OCI-LY1 (cell line): Measurements from ENCODE around the gene TSPOAP1.

ENCODE experiments used
- H2AFZ ChIP-seq: fragments of 200-600 bp; sonication (generic), shearing (Covaris generic); 2 replicates; pipeline ENCODE4 v1.6.0; 2014; ENCODE audit warnings: antibody characterized with exemption, mild to moderate bottlenecking, low read length
- H3F3A ChIP-seq: fragments of 200-600 bp; sonication (generic), shearing (Covaris generic); 2 replicates; pipeline ENCODE4 v1.6.0; 2014; ENCODE audit warnings: mild to moderate bottlenecking, antibody characterized with exemption, low read length, moderate library complexity; ENCODE audit not compliant: insufficient read depth
- H3K27ac ChIP-seq: fragments of 200-600 bp; sonication (generic); 2 replicates; pipeline ENCODE4 v1.5.1; 2014; ENCODE audit warnings: low read length, mixed run types, mild to moderate bottlenecking, low read depth; ENCODE audit not compliant: poor library complexity, severe bottlenecking
- H3K27me3 ChIP-seq: fragments of 200-600 bp; sonication (generic); 2 replicates; pipeline ENCODE4 v1.6.0; 2014; ENCODE audit warnings: antibody characterized with exemption, mild to moderate bottlenecking, low read length, moderate library complexity; ENCODE audit not compliant: insufficient read depth
- H3K36me3 ChIP-seq: fragments of 200-600 bp; sonication (generic); 2 replicates; pipeline ENCODE4 v1.6.1; 2014; ENCODE audit warnings: mild to moderate bottlenecking, antibody characterized with exemption, low read length, moderate library complexity, mixed read lengths; ENCODE audit not compliant: insufficient read depth
- H3K4me1 ChIP-seq: fragments of 200-600 bp; sonication (generic); 2 replicates; pipeline ENCODE4 v1.5.1; 2014; ENCODE audit warnings: mild to moderate bottlenecking, low read length, moderate library complexity; ENCODE audit not compliant: insufficient read depth, severe bottlenecking
- H3K4me2 ChIP-seq: fragments of 200-600 bp; sonication (generic), shearing (Covaris generic); 2 replicates; pipeline ENCODE4 v1.6.1; 2014; ENCODE audit warnings: low read length
- H3K4me3 ChIP-seq: fragments of 200-600 bp; sonication (generic); 2 replicates; pipeline ENCODE4 v1.5.1; 2014; ENCODE audit warnings: low read length, low read depth, mild to moderate bottlenecking, mixed read lengths; ENCODE audit not compliant: poor library complexity, severe bottlenecking
- H3K79me2 ChIP-seq: fragments of 200-600 bp; shearing (Covaris generic); 2 replicates; pipeline ENCODE4 v1.6.1; 2016; ENCODE audit warnings: mixed run types, low read length, mixed read lengths; ENCODE audit not compliant: insufficient read depth
- H3K9ac ChIP-seq: fragments of 200-600 bp; sonication (generic), shearing (Covaris generic); 2 replicates; pipeline ENCODE4 v1.6.1; 2014; ENCODE audit warnings: mild to moderate bottlenecking, low read length, mixed read lengths
- H3K9me2 ChIP-seq: fragments of 200-600 bp; sonication (generic), shearing (Covaris generic); 2 replicates; pipeline ENCODE4 v1.6.1; 2014; ENCODE audit warnings: low read depth, mild to moderate bottlenecking, low read length, mixed read lengths
- H3K9me3 ChIP-seq: fragments of 200-600 bp; shearing (Covaris generic); 2 replicates; pipeline ENCODE4 v1.6.1; 2014; ENCODE audit warnings: low read length, mixed read lengths
- H4K20me1 ChIP-seq: fragments of 200-600 bp; sonication (generic), shearing (Covaris generic); 2 replicates; pipeline ENCODE4 v1.6.0; 2016; ENCODE audit warnings: mild to moderate bottlenecking, low read length; ENCODE audit not compliant: insufficient read depth
- CTCF ChIP-seq: fragments of 200-600 bp; sonication (generic), shearing (Covaris generic); IDR thresholded peaks from 2 replicates; pipeline ENCODE4 v1.5.1; 2017; ENCODE audit warnings: mild to moderate bottlenecking, antibody characterized with exemption, low read length, moderate library complexity, mixed read lengths
- EZH2 ChIP-seq: fragments of 200-600 bp; sonication (generic), shearing (Covaris generic); IDR thresholded peaks from 2 replicates; pipeline ENCODE4 v1.8.0; 2017; ENCODE audit warnings: borderline replicate concordance, mixed run types, mild to moderate bottlenecking, antibody characterized with exemption, low read length, moderate library complexity, mixed read lengths

Gene TSPOAP1

GRCh38 chr17:58294034-58294433 lies 34.6 kb downstream of the TSPOAP1 start:
- no peaks in the 10 kb centered on the region for H3K79me2 ChIP-seq
- TF ChIP-seq EZH2, result no peak
- TF ChIP-seq CTCF, result no peak
- no peaks in the 10 kb centered on the region for H3K36me3 ChIP-seq
- no peak overlapping the region for H3K9ac ChIP-seq
- no peaks in the 10 kb centered on the region for H3K4me1 ChIP-seq
- H3K27me3 ChIP-seq, result peaks cover 7% of the 10 kb centered on the region
- H2AFZ ChIP-seq, result no peak overlapping the region
- no peaks in the 10 kb centered on the region for H4K20me1 ChIP-seq
- H3K4me3 ChIP-seq, result no peak overlapping the region
- H3K27ac ChIP-seq, result no peak overlapping the region
- H3F3A ChIP-seq, result no peaks in the 10 kb centered on the region
- H3K9me2 ChIP-seq, result no peaks in the 10 kb centered on the region
- no peak overlapping the region for H3K4me2 ChIP-seq
- no peaks in the 10 kb centered on the region for H3K9me3 ChIP-seq

GRCh38 chr17:58291246-58291645 lies 37.3 kb downstream of the TSPOAP1 start:
- no peak overlapping the region for H3K9ac ChIP-seq
- no peak overlapping the region for H2AFZ ChIP-seq
- peaks cover 7% of the 10 kb centered on the region for H3K27me3 ChIP-seq
- no peaks in the 10 kb centered on the region for H3K79me2 ChIP-seq
- no peaks in the 10 kb centered on the region for H3K36me3 ChIP-seq
- no peak for TF ChIP-seq EZH2
- no peak for TF ChIP-seq CTCF
- H3F3A ChIP-seq, result no peaks in the 10 kb centered on the region
- no peak overlapping the region for H3K4me2 ChIP-seq
- no peaks in the 10 kb centered on the region for H3K9me2 ChIP-seq
- no peaks in the 10 kb centered on the region for H3K4me1 ChIP-seq
- H3K9me3 ChIP-seq, result no peaks in the 10 kb centered on the region
- H4K20me1 ChIP-seq, result no peaks in the 10 kb centered on the region
- no peak overlapping the region for H3K27ac ChIP-seq
- no peak overlapping the region for H3K4me3 ChIP-seq

GRCh38 chr17:58289869-58290268 lies 38.7 kb downstream of the TSPOAP1 start:
- no peak for TF ChIP-seq EZH2
- TF ChIP-seq CTCF, result no peak
- no peak overlapping the region for H2AFZ ChIP-seq
- H3K9ac ChIP-seq, result no peak overlapping the region
- no peaks in the 10 kb centered on the region for H3F3A ChIP-seq
- no peak overlapping the region for H3K27ac ChIP-seq
- no peak overlapping the region for H3K4me3 ChIP-seq
- H3K27me3 ChIP-seq, result peaks cover 7% of the 10 kb centered on the region
- H3K36me3 ChIP-seq, result no peaks in the 10 kb centered on the region
- H3K4me2 ChIP-seq, result no peak overlapping the region
- no peaks in the 10 kb centered on the region for H3K4me1 ChIP-seq
- H3K9me3 ChIP-seq, result no peaks in the 10 kb centered on the region
- H3K79me2 ChIP-seq, result no peaks in the 10 kb centered on the region
- H4K20me1 ChIP-seq, result no peaks in the 10 kb centered on the region
- H3K9me2 ChIP-seq, result no peaks in the 10 kb centered on the region
